CD4-positive, alpha-beta T cell (primary cell): ENCODE measurements around the gene ITGAL. TPM values are rescaled to one million over a fixed set of nuclear protein-coding genes. Genes with fewer than 3 reads are reported as not detected.

Experiments
- ATAC-seq: fragments of 200-7000 bp; cut with Tn5 transposase; one replicate; pipeline ENCODE4 v1.10.0; 2022; ENCODE audit warnings: mild to moderate bottlenecking; ENCODE audit not compliant: poor library complexity
- CTCF ChIA-PET: fragments of 350-600 bp; sonication (Branson Sonifier 250); formaldehyde crosslinking; loops from one replicate; lab custom pipeline; 2021; ENCODE audit warnings: antibody characterized with exemption, inconsistent platforms; lab: Charles Lee
- POLR2A ChIA-PET: fragments of 350-600 bp; sonication (Branson Sonifier 250); formaldehyde crosslinking; loops from one replicate; lab custom pipeline; 2021; ENCODE audit warnings: antibody characterized with exemption, inconsistent platforms; lab: Charles Lee
- DNase-seq, 14 experiments: peaks; one replicate each; pipeline ENCODE4 v3.0.0-alpha.2; 2013 to 2020; ENCODE audit warnings: mixed read lengths in 2 of 14
- H3K27ac ChIP-seq, 2 donors: one replicate each; pipeline versions ENCODE4 v1.5.1 to v1.7.0; 2013; ENCODE audit warnings: low read length in 2 of 2, low read depth in 1 of 2, mild to moderate bottlenecking in 1 of 2
- H3K27me3 ChIP-seq, 2 experiments: 1 replicate in 1 of 2; 2 replicates in 1 of 2; pipeline versions ENCODE4 v1.6.1 to v1.7.0; 2013; ENCODE audit warnings: low read length in 2 of 2, control low read depth in 1 of 2, mild to moderate bottlenecking in 1 of 2, moderate library complexity in 1 of 2; ENCODE audit not compliant: insufficient read depth in 2 of 2, control insufficient read depth in 1 of 2
- H3K36me3 ChIP-seq: one replicate; pipeline ENCODE4 v1.6.1; 2013; ENCODE audit warnings: low read length, control low read depth; ENCODE audit not compliant: insufficient read depth
- H3K4me1 ChIP-seq: one replicate; pipeline ENCODE4 v1.6.1; 2013; ENCODE audit warnings: low read length, control low read depth; ENCODE audit not compliant: insufficient read depth
- H3K4me3 ChIP-seq: one replicate; pipeline ENCODE4 v1.5.1; 2013; ENCODE audit warnings: mild to moderate bottlenecking, low read length, moderate library complexity
- H3K9me3 ChIP-seq, 2 experiments: 1 replicate in 1 of 2; 2 replicates in 1 of 2; pipeline versions ENCODE4 v1.6.1 to v1.7.0; 2013; ENCODE audit warnings: low read length in 2 of 2, mild to moderate bottlenecking in 2 of 2, control low read depth in 1 of 2, moderate library complexity in 1 of 2; ENCODE audit not compliant: control insufficient read depth in 1 of 2, insufficient read depth in 1 of 2
- H3K27ac Mint-ChIP-seq: one replicate; pipeline ENCODE4 v1.8.0; 2020; ENCODE audit warnings: mixed read lengths
- H3K27me3 Mint-ChIP-seq: one replicate; pipeline ENCODE4 v1.8.0; 2021; ENCODE audit warnings: mixed read lengths
- H3K36me3 Mint-ChIP-seq: one replicate; pipeline ENCODE4 v1.8.0; 2021; ENCODE audit warnings: low read depth, mixed read lengths
- H3K4me1 Mint-ChIP-seq: one replicate; pipeline ENCODE4 v1.8.0; 2021; ENCODE audit warnings: low read depth, mixed read lengths
- H3K4me3 Mint-ChIP-seq: one replicate; pipeline ENCODE4 v1.8.0; 2020; ENCODE audit warnings: mild to moderate bottlenecking, mixed read lengths
- H3K9me3 Mint-ChIP-seq: one replicate; pipeline ENCODE4 v1.8.0; 2020; ENCODE audit warnings: mixed read lengths
- CTCF ChIP-seq: fragments of 200-600 bp; IDR thresholded peaks from one replicate; pipeline ENCODE4 v1.8.0; 2022; ENCODE audit warnings: antibody characterized with exemption, mild to moderate bottlenecking
- intact Hi-C, 2 experiments: fragments of 100-400 bp; cut with DNase I in 1 of 2; cut with micrococcal nuclease in 1 of 2; formaldehyde crosslinking; loops; one replicate each; pipeline versions ENCODE4 v1.15.1 to v1.9.0; 2023 to 2025; cut with DNase I, micrococcal nuclease
- total RNA-seq, 174 experiments: library from RNA in 2 of 174; stranded (reverse) in 2 of 174; gene quantifications; one replicate each; pipeline ENCODE4 v1.2.3 and lab custom pipeline; 2021 to 2026

The ITGAL gene
- total RNA-seq, 2 experiments from 2014 or later = 186 to 187 TPM

- Mint-ChIP-seq H3K9me3 (no peaks in the 10 kb centered on the region), H3K4me3 (peak overlapping the region; percentile 79), H3K4me1 (peaks cover 57% of the 10 kb centered on the region), H3K27ac (peak overlapping the region; percentile 94), H3K27me3 (no peaks in the 10 kb centered on the region), H3K36me3 (peaks cover 44% of the 10 kb centered on the region)
- Histone ChIP-seq H3K27ac (no peak overlapping the region), H3K36me3 (peaks cover 35% of the 10 kb centered on the region), H3K9me3 (no peaks in the 10 kb centered on the region), H3K27me3 (no peaks in the 10 kb centered on the region), H3K4me1 (peaks cover 78% of the 10 kb centered on the region), H3K4me3 (no peak overlapping the region)
- DNase-seq (peak in 1 of 14 experiments; percentile 21), ATAC-seq (no peak)
- POLR2A ChIA-PET = interaction anchor here (1.6 to 4.3 kb wide), 4 partner anchors 15 to 138 kb away, joined by 11 to 152 read pairs (median 71); partner anchors contain the start of genes ZNF688, ZNF747 and ZNF785
- intact Hi-C loops = loop anchor here in 1 of 2 experiments (5.0 kb wide), 5 partner anchors 41 to 199 kb away; partner anchors contain the start of genes CD2BP2, DCTPP1 and SEPHS2
- CTCF ChIA-PET = no interaction called here
- TF ChIP-seq CTCF = no peak
Measured at GRCh38 chr16:30556125-30556473, 83.6 kb downstream of the ITGAL start.

- Histone ChIP-seq H3K9me3 (no peaks in the 10 kb centered on the region), H3K4me1 (peaks cover 74% of the 10 kb centered on the region), H3K4me3 (peak overlapping the region; percentile 73), H3K27me3 (no peaks in the 10 kb centered on the region), H3K36me3 (peaks cover 35% of the 10 kb centered on the region), H3K27ac (peak overlapping the region; percentile 93 to 94)
- H3K27me3 Mint-ChIP-seq = no peaks in the 10 kb centered on the region
- peak; percentile 28 for TF ChIP-seq CTCF
- H3K9me3 Mint-ChIP-seq = no peaks in the 10 kb centered on the region
- POLR2A ChIA-PET = interaction anchor here (0.6 to 4.3 kb wide), 25 partner anchors 10 to 492 kb away, joined by 3 to 152 read pairs (median 5); partner anchors contain the start of genes ALDOA, DCTPP1, FBRS and PRR14
- H3K4me1 Mint-ChIP-seq = peaks cover 46% of the 10 kb centered on the region
- peaks cover 39% of the 10 kb centered on the region for H3K36me3 Mint-ChIP-seq
- peak overlapping the region; percentile 93 for H3K4me3 Mint-ChIP-seq
- CTCF ChIA-PET = interaction anchor here (0.7 to 2.9 kb wide), 13 partner anchors 11 to 175 kb away, joined by 3 to 68 read pairs (median 6); partner anchors contain the start of genes DCTPP1, FBRS, PRR14 and SEPTIN1
- peak overlapping the region; percentile 94 for H3K27ac Mint-ChIP-seq
- DNase-seq (no peak), ATAC-seq (no peak)
- intact Hi-C loops = loop anchor here in 1 of 2 experiments (1.0 to 5.0 kb wide), 6 partner anchors 22 to 200 kb away; partner anchors contain the start of genes CD2BP2, DCTPP1 and SEPHS2
Measured at GRCh38 chr16:30557707-30557956, 85.1 kb downstream of the ITGAL start.

GRCh38 chr16:30557957-30558788 is 85.6 kb downstream of the ITGAL start, which contains the start of gene ZNF764:
TSS of gene ZNF764 (minus strand) at chr16:30558374. CDS start at chr16:30558182, 192 bp downstream.
- H3K27me3 ChIP-seq = no peaks in the 10 kb centered on the region
- no peaks in the 10 kb centered on the region for H3K9me3 Mint-ChIP-seq
- peaks cover 68% of the 10 kb centered on the region for H3K4me1 ChIP-seq
- H3K4me3 Mint-ChIP-seq = peak within 1 kb of the TSS; percentile 93
- ChIA-PET CTCF (interaction anchor here (0.6 to 2.9 kb wide), 15 partner anchors 9 to 593 kb away, joined by 3 to 68 read pairs (median 6); partner anchors contain the start of genes DCTPP1, FBRS, PRR14 and SEPTIN1), POLR2A (interaction anchor here (0.6 to 4.3 kb wide), 30 partner anchors 9 to 493 kb away, joined by 3 to 152 read pairs (median 4); partner anchors contain the start of genes ALDOA, CORO1A, DCTPP1 and FBRS)
- intact Hi-C loops = loop anchor here (1.0 to 5.0 kb wide), 13 partner anchors 10 to 201 kb away; partner anchors contain the start of genes PRR14 (in 2 of the 2), CD2BP2 (in 1 of the 2), DCTPP1 (in 1 of the 2) and SEPHS2 (in 1 of the 2)
- no peak for TF ChIP-seq CTCF
- no peaks in the 10 kb centered on the region for H3K9me3 ChIP-seq
- H3K27ac ChIP-seq = peak within 1 kb of the TSS; percentile 93 to 94
- peak; percentile 90 to 99 (median 95) for DNase-seq
- peak within 1 kb of the TSS; percentile 73 for H3K4me3 ChIP-seq
- peak within 1 kb of the TSS; percentile 94 for H3K27ac Mint-ChIP-seq
- H3K36me3 Mint-ChIP-seq = peaks cover 33% of the 10 kb centered on the region
- peaks cover 33% of the 10 kb centered on the region for H3K36me3 ChIP-seq
- no peaks in the 10 kb centered on the region for H3K27me3 Mint-ChIP-seq
- H3K4me1 Mint-ChIP-seq = peaks cover 41% of the 10 kb centered on the region
- peak; percentile 89 for ATAC-seq
